ENCODE data around the gene URI1. TPM values are rescaled to one million over a fixed set of nuclear protein-coding genes. Genes with fewer than 3 reads are reported as not detected.
"Not testable (repeated sequence)": the region's sequence is repeated elsewhere in the genome, so short reads cannot be mapped to it uniquely, and the experiment has no call there.

Gene URI1, protein sequence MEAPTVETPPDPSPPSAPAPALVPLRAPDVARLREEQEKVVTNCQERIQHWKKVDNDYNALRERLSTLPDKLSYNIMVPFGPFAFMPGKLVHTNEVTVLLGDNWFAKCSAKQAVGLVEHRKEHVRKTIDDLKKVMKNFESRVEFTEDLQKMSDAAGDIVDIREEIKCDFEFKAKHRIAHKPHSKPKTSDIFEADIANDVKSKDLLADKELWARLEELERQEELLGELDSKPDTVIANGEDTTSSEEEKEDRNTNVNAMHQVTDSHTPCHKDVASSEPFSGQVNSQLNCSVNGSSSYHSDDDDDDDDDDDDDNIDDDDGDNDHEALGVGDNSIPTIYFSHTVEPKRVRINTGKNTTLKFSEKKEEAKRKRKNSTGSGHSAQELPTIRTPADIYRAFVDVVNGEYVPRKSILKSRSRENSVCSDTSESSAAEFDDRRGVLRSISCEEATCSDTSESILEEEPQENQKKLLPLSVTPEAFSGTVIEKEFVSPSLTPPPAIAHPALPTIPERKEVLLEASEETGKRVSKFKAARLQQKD
- total RNA-seq, result 10 to 100 TPM; 48.3 to 60.8 TPM

DNA sequence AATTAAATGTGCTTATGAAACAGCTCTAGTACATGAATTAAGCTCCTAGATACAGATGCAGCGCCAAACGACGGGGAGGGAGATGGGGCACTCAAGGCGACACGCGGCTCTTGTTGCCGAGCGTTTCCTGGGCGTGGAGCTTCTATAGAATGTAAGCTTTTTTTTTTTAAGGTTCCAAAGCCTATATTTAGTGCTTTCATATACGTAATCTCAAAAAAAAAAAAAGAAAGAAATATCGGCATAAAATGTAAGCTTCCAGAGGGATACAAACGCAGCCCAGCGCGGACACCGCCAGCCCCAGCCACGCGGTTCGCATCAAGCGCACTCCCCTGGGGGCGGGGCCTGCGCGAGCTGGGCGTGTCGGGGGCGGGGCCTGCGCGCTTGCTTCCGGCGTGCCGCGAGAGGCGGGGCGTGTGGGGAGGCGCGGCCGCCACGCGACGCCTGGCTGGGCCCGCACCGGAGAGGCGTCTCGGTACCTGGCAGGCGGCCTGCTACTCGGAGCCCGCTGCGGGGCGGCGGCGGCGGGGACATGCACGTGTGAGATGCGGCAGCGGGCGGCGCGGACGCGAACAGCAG is at the start of gene URI1:
TSS of gene URI1 (plus strand) at position 412 of the 576 bp plus-strand sequence. CDS start 309 bp downstream, outside the sequence.
- Mint-ChIP-seq H3K27ac (peak within 1 kb of the TSS; percentile 94), H3K36me3 (peaks cover 13% of the 10 kb centered on the region), H3K9me3 (ENCODE audit: low read depth) (no peaks in the 10 kb centered on the region), H3K4me3 (peak within 1 kb of the TSS; percentile 99), H3K4me1 (peaks cover 39% of the 10 kb centered on the region), H3K27me3 (peaks cover 5% of the 10 kb centered on the region)
- ATAC-seq, result peak; percentile 92
- DNase-seq, result peak; percentile 93
- CTCF ChIA-PET, result interaction anchor here (0.7 to 1.7 kb wide), 10 partner anchors 9 to 278 kb away, joined by 3 to 4 read pairs (median 3); no protein-coding TSS in a partner anchor

GRCh38 chr19:29893606-29894284 is 48.3 kb upstream of the URI1 start:
- ATAC-seq, result no peak
- Mint-ChIP-seq H3K27me3 (peaks cover 9% of the 10 kb centered on the region), H3K4me1 (no peaks in the 10 kb centered on the region), H3K9me3 (ENCODE audit: low read depth) (no peaks in the 10 kb centered on the region), H3K36me3 (no peaks in the 10 kb centered on the region), H3K4me3 (no peak overlapping the region), H3K27ac (no peak overlapping the region)
- CTCF ChIA-PET, result no interaction called here
- no peak for DNase-seq

DNA sequence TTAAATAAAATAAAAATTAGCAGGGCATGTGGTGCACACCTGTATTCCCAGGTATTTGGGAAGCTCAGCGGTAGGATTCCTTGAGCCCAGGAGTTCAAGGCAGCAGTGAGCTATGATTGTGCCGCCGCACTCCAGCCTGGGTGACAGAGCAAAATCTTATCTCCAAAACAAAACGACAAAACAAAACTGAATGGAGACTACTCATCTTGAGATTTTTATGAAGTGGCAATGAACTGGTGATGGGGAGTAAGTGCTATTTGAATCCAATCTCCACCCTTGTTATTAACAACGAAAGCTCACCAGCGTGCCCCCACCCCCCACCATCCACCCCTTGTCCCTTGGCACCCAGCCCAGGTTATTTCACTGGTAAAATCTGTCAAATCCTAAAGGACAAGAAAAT is 45.2 kb upstream of the URI1 start:
- Mint-ChIP-seq H3K4me3 (no peak overlapping the region), H3K27me3 (peaks cover 9% of the 10 kb centered on the region)
- CTCF ChIA-PET, result interaction anchor here (1.4 kb wide), 1 partner anchor 165 kb away, joined by 3 read pairs; no protein-coding TSS in a partner anchor

DNA sequence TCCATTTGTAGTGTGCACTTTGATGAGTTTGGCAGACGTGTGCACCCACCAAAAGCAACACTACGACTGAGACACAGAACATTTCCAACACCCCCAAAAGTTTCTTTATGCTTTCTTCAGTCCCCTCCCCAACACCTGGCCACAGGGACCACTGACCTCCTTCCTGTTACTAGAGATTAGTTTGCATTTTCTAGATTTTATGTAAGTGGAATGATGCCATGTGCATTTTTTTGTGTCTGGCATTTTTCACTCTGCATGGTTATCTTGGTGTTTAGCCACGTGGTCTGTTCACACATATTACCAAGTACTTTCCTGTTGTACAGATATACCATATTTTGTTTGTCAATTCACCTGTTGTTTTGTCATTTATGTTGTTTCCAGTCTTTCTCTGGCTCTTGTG is 44.6 kb upstream of the URI1 start:
- H3K4me3 Mint-ChIP-seq, result no peak overlapping the region
- DNase-seq (no peak), ATAC-seq (no peak)
- H3K4me1 Mint-ChIP-seq, result no peaks in the 10 kb centered on the region
- no peaks in the 10 kb centered on the region for H3K36me3 Mint-ChIP-seq
- peaks cover 9% of the 10 kb centered on the region for H3K27me3 Mint-ChIP-seq
- CTCF ChIA-PET, result interaction anchor here (1.4 kb wide), 1 partner anchor 166 kb away, joined by 3 read pairs; no protein-coding TSS in a partner anchor
- H3K27ac Mint-ChIP-seq, result no peak overlapping the region
- no peaks in the 10 kb centered on the region for H3K9me3 Mint-ChIP-seq (ENCODE audit: low read depth)

More for the DNA sequence above, 45.2 kb upstream of the URI1 start:
- no peaks in the 10 kb centered on the region for H3K36me3 Mint-ChIP-seq
- ATAC-seq, result no peak
- no peak for DNase-seq
- no peak overlapping the region for H3K27ac Mint-ChIP-seq
- H3K9me3 Mint-ChIP-seq (ENCODE audit: low read depth), result no peaks in the 10 kb centered on the region
- H3K4me1 Mint-ChIP-seq, result no peaks in the 10 kb centered on the region

DNA sequence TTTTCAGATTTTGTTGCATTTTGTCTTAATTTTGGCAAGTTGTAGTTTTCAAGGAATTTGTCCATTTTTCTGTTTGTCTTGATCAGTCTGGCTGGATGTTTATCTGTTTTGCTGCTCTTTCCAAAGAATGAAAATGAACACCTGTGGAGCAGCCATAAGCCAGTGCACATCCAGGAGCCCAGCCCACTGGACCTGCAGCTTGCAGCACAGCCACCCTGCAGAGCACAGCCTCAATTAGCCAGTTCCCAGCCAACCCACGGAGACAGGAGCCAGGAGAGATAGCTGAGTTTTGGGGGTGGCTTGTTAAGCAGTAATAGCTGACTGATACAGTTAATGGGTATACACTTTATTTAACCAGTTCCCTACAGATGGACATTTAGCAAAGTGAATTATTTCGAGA is 38.0 kb upstream of the URI1 start:
- no peak for DNase-seq
- H3K9me3 Mint-ChIP-seq (ENCODE audit: low read depth), result no peaks in the 10 kb centered on the region
- H3K36me3 Mint-ChIP-seq, result no peaks in the 10 kb centered on the region
- no peak overlapping the region for H3K4me3 Mint-ChIP-seq
- CTCF ChIA-PET, result interaction anchor here (0.9 kb wide), 1 partner anchor 125 kb away, joined by 3 read pairs; no protein-coding TSS in a partner anchor
- ATAC-seq, result no peak
- H3K27ac Mint-ChIP-seq, result no peak overlapping the region
- H3K4me1 Mint-ChIP-seq, result no peaks in the 10 kb centered on the region
- H3K27me3 Mint-ChIP-seq, result peaks cover 4% of the 10 kb centered on the region

GRCh38 chr19:29908963-29909944 is 32.8 kb upstream of the URI1 start:
- no peak for DNase-seq
- no peaks in the 10 kb centered on the region for H3K36me3 Mint-ChIP-seq
- no peaks in the 10 kb centered on the region for H3K4me1 Mint-ChIP-seq
- no peaks in the 10 kb centered on the region for H3K9me3 Mint-ChIP-seq (ENCODE audit: low read depth)
- H3K27me3 Mint-ChIP-seq, result no peaks in the 10 kb centered on the region
- no peak overlapping the region for H3K4me3 Mint-ChIP-seq
- CTCF ChIA-PET, result interaction anchor here (0.7 kb wide), 1 partner anchor 12 kb away, joined by 3 read pairs; no protein-coding TSS in a partner anchor
- no peak overlapping the region for H3K27ac Mint-ChIP-seq
- ATAC-seq, result no peak

- H3K36me3 Mint-ChIP-seq, result no peaks in the 10 kb centered on the region
- no peak overlapping the region for H3K27ac Mint-ChIP-seq
- H3K27me3 Mint-ChIP-seq, result peaks cover 9% of the 10 kb centered on the region
- no peaks in the 10 kb centered on the region for H3K4me1 Mint-ChIP-seq
- CTCF ChIA-PET, result no interaction called here
- no peaks in the 10 kb centered on the region for H3K9me3 Mint-ChIP-seq (ENCODE audit: low read depth)
- DNase-seq, result no peak
- no peak overlapping the region for H3K4me3 Mint-ChIP-seq
- ATAC-seq, result no peak
These were observed 27.1 kb upstream of the URI1 start for GRCh38 chr19:29914933-29915332.

DNA sequence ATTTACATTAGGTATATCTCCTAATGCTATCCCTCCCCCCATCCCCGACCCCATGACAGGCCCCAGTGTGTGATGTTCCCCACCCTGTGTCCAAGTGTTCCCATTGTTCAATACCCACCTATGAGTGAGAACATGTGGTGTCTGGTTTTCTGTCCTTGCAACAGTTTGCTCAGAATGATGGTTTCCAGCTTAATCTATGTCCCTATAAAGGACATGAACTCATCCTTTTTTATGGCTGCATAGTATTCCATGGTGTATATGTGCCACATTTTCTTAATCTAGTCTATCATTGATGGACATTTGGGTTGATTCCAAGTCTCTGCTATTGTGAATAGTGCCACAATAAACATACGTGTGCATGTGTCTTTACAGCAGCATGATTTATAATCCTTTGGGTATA is 26.2 kb upstream of the URI1 start:
- H3K4me3 Mint-ChIP-seq; CTCF ChIA-PET; DNase-seq; H3K27me3 Mint-ChIP-seq; H3K36me3 Mint-ChIP-seq; ATAC-seq; H3K9me3 Mint-ChIP-seq (ENCODE audit: low read depth); H3K4me1 Mint-ChIP-seq; H3K27ac Mint-ChIP-seq: not testable (repeated sequence)

- ATAC-seq (no peak), DNase-seq (no peak)
- CTCF ChIA-PET, result no interaction called here
- H3K27ac Mint-ChIP-seq, result no peak overlapping the region
- no peaks in the 10 kb centered on the region for H3K4me1 Mint-ChIP-seq
- H3K9me3 Mint-ChIP-seq (ENCODE audit: low read depth), result no peaks in the 10 kb centered on the region
- peaks cover 9% of the 10 kb centered on the region for H3K27me3 Mint-ChIP-seq
- no peak overlapping the region for H3K4me3 Mint-ChIP-seq
- H3K36me3 Mint-ChIP-seq, result no peaks in the 10 kb centered on the region
These were observed 24.1 kb upstream of the URI1 start for GRCh38 chr19:29917911-29918310.

DNA sequence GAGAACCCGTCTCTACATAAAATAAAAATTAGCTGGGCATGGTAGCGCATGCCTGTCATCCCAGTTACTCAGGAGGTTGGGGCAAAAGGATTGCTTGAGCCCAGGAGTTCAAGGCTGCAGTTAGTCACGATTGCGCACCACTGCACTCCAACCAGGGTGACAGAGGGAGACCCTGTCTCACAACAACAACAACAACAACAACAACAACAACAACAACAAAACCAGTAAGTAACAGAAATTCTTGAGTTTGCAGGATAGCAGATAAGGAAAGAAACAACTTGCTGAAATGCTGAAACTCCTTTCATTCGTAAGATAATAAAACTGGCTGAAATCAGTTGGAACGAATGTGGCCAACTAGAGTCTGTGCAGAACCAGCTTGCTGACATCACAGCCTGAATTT is 23.1 kb upstream of the URI1 start:
- DNase-seq, result no peak

GRCh38 chr19:29922972-29923371 is 19.1 kb upstream of the URI1 start:
- Mint-ChIP-seq H3K4me1 (no peaks in the 10 kb centered on the region), H3K9me3 (ENCODE audit: low read depth) (no peaks in the 10 kb centered on the region), H3K27ac (no peak overlapping the region), H3K4me3 (no peak overlapping the region), H3K36me3 (no peaks in the 10 kb centered on the region), H3K27me3 (peaks cover 11% of the 10 kb centered on the region)
- CTCF ChIA-PET, result interaction anchor here (1.3 kb wide), 1 partner anchor 199 kb away, joined by 3 read pairs; no protein-coding TSS in a partner anchor
- ATAC-seq (no peak), DNase-seq (no peak)

More for the DNA sequence above, 23.1 kb upstream of the URI1 start:
- H3K9me3 Mint-ChIP-seq (ENCODE audit: low read depth), result no peaks in the 10 kb centered on the region
- H3K27me3 Mint-ChIP-seq, result peaks cover 9% of the 10 kb centered on the region
- no peaks in the 10 kb centered on the region for H3K36me3 Mint-ChIP-seq
- no peak for ATAC-seq
- H3K4me1 Mint-ChIP-seq, result no peaks in the 10 kb centered on the region
- no peak overlapping the region for H3K4me3 Mint-ChIP-seq
- CTCF ChIA-PET, result no interaction called here
- H3K27ac Mint-ChIP-seq, result no peak overlapping the region

GRCh38 chr19:29923653-29924052 is 18.4 kb upstream of the URI1 start:
- peaks cover 11% of the 10 kb centered on the region for H3K27me3 Mint-ChIP-seq
- H3K27ac Mint-ChIP-seq, result no peak overlapping the region
- no peak for DNase-seq
- H3K4me1 Mint-ChIP-seq, result no peaks in the 10 kb centered on the region
- ATAC-seq, result no peak
- no peaks in the 10 kb centered on the region for H3K9me3 Mint-ChIP-seq (ENCODE audit: low read depth)
- CTCF ChIA-PET, result interaction anchor here (1.3 kb wide), 1 partner anchor 200 kb away, joined by 3 read pairs; no protein-coding TSS in a partner anchor
- no peaks in the 10 kb centered on the region for H3K36me3 Mint-ChIP-seq
- H3K4me3 Mint-ChIP-seq, result no peak overlapping the region
